HepG2 (cell line): ENCODE measurements around the gene POU2F2. TPM values are rescaled to one million over a fixed set of nuclear protein-coding genes. Genes with fewer than 3 reads are reported as not detected.

Experiments
- ATAC-seq: fragments of 200-7000 bp; cut with Tn5 transposase; 3 replicates; pipeline ENCODE4 v1.9.1; 2020; ENCODE audit warnings: mild to moderate bottlenecking, moderate library complexity
- BruUV-seq: library from RNA; stranded (reverse); fragments of 400-500 nt; replicated peaks from 2 replicates; lab custom pipeline; 2021; lab: Mats Ljungman, UMichigan
- CTCF ChIA-PET: fragments of 300-600 bp; formaldehyde crosslinking; extraction: SDS; loops from one replicate; lab custom pipeline; 2021; ENCODE audit warnings: low total read pairs, inconsistent platforms, low intra/inter-chr PET ratio; lab: Yijun Ruan, JAX
- POLR2A ChIA-PET: fragments of 350-600 bp; sonication (Branson Sonifier 250); formaldehyde crosslinking; loops from one replicate; lab custom pipeline; 2020; ENCODE audit warnings: antibody characterized with exemption, inconsistent platforms; lab: Yijun Ruan, JAX
- DNase-seq: peaks from one replicate; pipeline ENCODE4 v3.0.0-alpha.2; 2015; ENCODE audit warnings: low spot score
- FAIRE-seq: peaks from 3 replicates; lab custom pipeline; 2011; peaks lifted over from hg19 to GRCh38; lab: Jason Lieb, UNC
- H2AFZ ChIP-seq: one replicate; pipeline ENCODE4 v1.6.1; 2011; ENCODE audit warnings: low read length, inconsistent platforms
- H3K27ac ChIP-seq: fragments of 300-600 bp; 3 replicates; pipeline ENCODE4 v1.8.0; 2011; ENCODE audit warnings: mixed run types, mild to moderate bottlenecking, mixed read lengths, low read length, inconsistent platforms; ENCODE audit not compliant: insufficient read depth; ENCODE audit errors: extremely low read length
- H3K27me3 ChIP-seq, 2 experiments: fragments of 200-600 bp in 1 of 2; 2 replicates in 1 of 2; 3 replicates in 1 of 2; pipeline versions ENCODE4 v1.6.0 to v1.8.0; 2011; ENCODE audit warnings: low read length in 2 of 2, mild to moderate bottlenecking in 2 of 2, moderate library complexity in 2 of 2, inconsistent platforms in 1 of 2; ENCODE audit not compliant: insufficient read depth in 2 of 2, control insufficient read depth in 1 of 2
- H3K36me3 ChIP-seq, 2 experiments: fragments of 200-600 bp in 1 of 2; replicated peaks in 1 of 2; 2 replicates in 1 of 2; 3 replicates in 1 of 2; pipeline versions ENCODE4 v1.5.1 to v1.8.0; 2011; ENCODE audit warnings: low read length in 2 of 2, inconsistent platforms in 1 of 2; ENCODE audit not compliant: insufficient read depth in 2 of 2, control insufficient read depth in 1 of 2
- H3K4me1 ChIP-seq: 2 replicates; pipeline ENCODE4 v1.5.1; 2012; ENCODE audit warnings: low read length, inconsistent platforms; ENCODE audit not compliant: insufficient read depth
- H3K4me2 ChIP-seq: 2 replicates; pipeline ENCODE4 v1.6.0; 2011; ENCODE audit warnings: low read depth, low read length, inconsistent platforms
- H3K4me3 ChIP-seq, 3 experiments: fragments of 200-600 bp in 1 of 3; sonication (generic), shearing (Covaris generic) in 1 of 3; replicated peaks in 1 of 3; 2 replicates each; pipeline ENCODE4 v1.5.1; 2011 to 2016; ENCODE audit warnings: low read length in 3 of 3, inconsistent platforms in 2 of 3, low read depth in 2 of 3, mild to moderate bottlenecking in 2 of 3, control low read depth in 1 of 3, mixed read lengths in 1 of 3; ENCODE audit not compliant: insufficient read depth in 1 of 3
- H3K79me2 ChIP-seq: one replicate; pipeline ENCODE4 v1.6.1; 2011; ENCODE audit warnings: low read length, inconsistent platforms; ENCODE audit not compliant: insufficient read depth
- H3K9ac ChIP-seq: 2 replicates; pipeline ENCODE4 v1.6.0; 2011; ENCODE audit warnings: mild to moderate bottlenecking, low read depth, low read length, inconsistent platforms; ENCODE audit not compliant: insufficient read depth
- H3K9me3 ChIP-seq: 2 replicates; pipeline ENCODE4 v1.5.1; 2012; ENCODE audit warnings: mild to moderate bottlenecking, low read length
- H4K20me1 ChIP-seq: 2 replicates; pipeline ENCODE4 v1.6.0; 2011; ENCODE audit warnings: inconsistent platforms, mild to moderate bottlenecking, low read length, moderate library complexity; ENCODE audit not compliant: insufficient read depth
- BHLHE40 ChIP-seq: IDR thresholded peaks from 2 replicates; pipeline ENCODE4 v1.6.1; 2011; ENCODE audit warnings: low read length, improper control_type of control experiment
- FOXA3 ChIP-seq: IDR thresholded peaks from 2 replicates; pipeline ENCODE4 v1.6.1; 2016; ENCODE audit warnings: missing genetic modification reagents, missing compliant biosample characterization
- FOXC1 ChIP-seq: sonication (generic); formaldehyde crosslinking; IDR thresholded peaks from 2 replicates; pipeline ENCODE4 v1.8.0; 2022; ENCODE audit warnings: mild to moderate bottlenecking, missing genetic modification reagents, borderline replicate concordance
- GTF3A ChIP-seq: sonication (generic); formaldehyde crosslinking; conservative IDR thresholded peaks from 2 replicates; pipeline ENCODE4 v1.4.0; 2020; ENCODE audit warnings: mild to moderate bottlenecking, missing genetic modification reagents
- PITX1 ChIP-seq: sonication (generic); formaldehyde crosslinking; IDR thresholded peaks from 2 replicates; pipeline ENCODE4 v1.5.1; 2020; ENCODE audit warnings: mild to moderate bottlenecking, missing genetic modification reagents
- RFX3 ChIP-seq: IDR thresholded peaks from 2 replicates; pipeline ENCODE4 v1.6.1; 2016; ENCODE audit warnings: missing biosample characterization, missing genetic modification reagents
- SSRP1 ChIP-seq: IDR thresholded peaks from 2 replicates; pipeline ENCODE4 v1.6.1; 2016; ENCODE audit warnings: control low read depth
- TGIF2 ChIP-seq: IDR thresholded peaks from 2 replicates; pipeline ENCODE4 v1.6.1; 2016; ENCODE audit warnings: control low read depth, missing compliant biosample characterization
- ZNF333 ChIP-seq: sonication (generic); formaldehyde crosslinking; IDR thresholded peaks from 2 replicates; pipeline ENCODE4 v1.4.0; 2020; ENCODE audit warnings: mild to moderate bottlenecking, missing genetic modification reagents, borderline replicate concordance
- ZNF619 ChIP-seq: sonication (generic); formaldehyde crosslinking; IDR thresholded peaks from 2 replicates; pipeline ENCODE4 v1.4.0; 2020; ENCODE audit warnings: mild to moderate bottlenecking, missing genetic modification reagents
- ZNF83 ChIP-seq: sonication (generic); formaldehyde crosslinking; IDR thresholded peaks from 2 replicates; pipeline ENCODE4 v1.4.0; 2020; ENCODE audit warnings: missing genetic modification reagents, mild to moderate bottlenecking, borderline replicate concordance
- whole genome bisulfite sequencing: methylation state at CpG from one replicate; pipeline ENCODE4 v1.1.6; 2017; ENCODE audit warnings: low lambda C conversion rate; 5-methylcytosine and 5-hydroxymethylcytosine counted together
- in situ Hi-C: cut with HindIII; loops from 2 replicates; pipeline ENCODE4 v1.10.0; 2017; ENCODE audit warnings: low pct_unique_long_range_greater_than_20kb; ENCODE audit not compliant: extremely low pct_ligation_motif_present
- intact Hi-C: fragments of 100-400 bp; cut with micrococcal nuclease; formaldehyde crosslinking; loops from one replicate; pipeline ENCODE4 v1.10.0; 2022; ENCODE audit not compliant: unreplicated experiment
- polyA plus RNA-seq, 8 experiments: library from polyadenylated mRNA; depleted of rRNA in 3 of 8; stranded (reverse) in 7 of 8; unstranded in 1 of 8; fragments of >200 nt; fragmentation: Illumina TruSeq in 4 of 8; extraction: Trizol in 4 of 8; gene quantifications; 2 replicates each; pipeline versions ENCODE4 v1.2.1 to v1.2.3, GENCODE V29; 2011 to 2016; ENCODE audit warnings: low read depth in 4 of 8, missing spikeins in 1 of 8, mixed read lengths in 1 of 8; ENCODE audit not compliant: insufficient read depth in 1 of 8
- total RNA-seq, 5 experiments: library from RNA; depleted of rRNA; stranded (reverse); fragments of >200 nt; fragmentation: Illumina TruSeq; extraction: Trizol; gene quantifications; 2 replicates each; pipeline ENCODE4 v1.2.3, GENCODE V29; 2016; ENCODE audit warnings: low read depth in 1 of 5
- TF ChIP-seq, protein P1 (sequence below): conservative IDR thresholded peaks from 2 replicates; pipeline ENCODE4 v1.6.1; 2018; ENCODE audit warnings: missing genetic modification reagents
- TF ChIP-seq, protein P2 (sequence below): sonication (generic); formaldehyde crosslinking; IDR thresholded peaks from 2 replicates; pipeline ENCODE4 v1.5.1; 2020; ENCODE audit warnings: missing genetic modification reagents, mild to moderate bottlenecking, borderline replicate concordance
- TF ChIP-seq, protein P3 (sequence below): IDR thresholded peaks from 2 replicates; pipeline ENCODE4 v1.6.1; 2016; ENCODE audit warnings: mild to moderate bottlenecking
- TF ChIP-seq, protein P4 (sequence below): sonication (generic); formaldehyde crosslinking; IDR thresholded peaks from 2 replicates; pipeline ENCODE4 v1.8.1; 2023; ENCODE audit warnings: mild to moderate bottlenecking, missing genetic modification reagents, borderline replicate concordance

POU2F2 gene
- total and polyA plus RNA-seq, 2 of the 13 experiments (the other 11 are each of a cell fraction or from before 2014, with no cell fraction given): 0.09 to 0.17 TPM

DNA sequence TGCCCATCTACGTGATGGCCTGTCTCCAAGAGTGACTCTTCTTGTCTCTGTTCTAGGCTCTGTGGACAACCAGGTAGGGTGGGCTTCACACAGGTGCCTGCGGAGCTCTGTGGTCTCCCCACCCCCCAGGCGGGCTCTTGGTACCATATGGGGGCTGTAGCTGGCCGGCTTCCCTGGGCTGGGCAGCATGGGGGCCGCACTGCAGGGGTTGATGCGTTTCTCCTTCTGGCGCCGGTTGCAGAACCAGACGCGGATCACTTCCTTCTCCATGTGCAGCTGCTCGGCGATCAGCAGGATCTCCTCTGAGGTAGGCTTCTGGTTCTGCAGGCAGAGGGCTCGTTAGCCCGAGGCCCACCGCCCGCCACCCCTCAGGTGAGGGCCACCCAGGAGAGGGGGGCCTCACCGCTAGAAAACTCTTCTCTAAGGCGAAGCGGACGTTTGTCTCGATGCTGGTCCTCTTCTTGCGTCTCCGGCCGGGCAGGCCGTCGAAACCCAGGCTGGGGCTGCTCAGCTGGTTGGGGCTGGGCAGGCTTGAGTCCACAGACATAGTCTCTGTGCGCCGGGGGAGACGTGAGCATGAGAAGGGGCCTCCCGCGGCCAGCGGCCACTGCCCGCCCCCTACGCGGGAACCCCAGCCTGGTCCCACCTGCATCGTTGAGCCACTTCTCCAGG is 37.0 kb downstream of the POU2F2 start:
- TF ChIP-seq TGIF2 (CRISPR knock-in tag) (no peak), ZNF333 (no peak), RFX3 (CRISPR knock-in tag) (no peak), SSRP1 (CRISPR knock-in tag) (no peak)
- TF ChIP-seq, protein P1, sequence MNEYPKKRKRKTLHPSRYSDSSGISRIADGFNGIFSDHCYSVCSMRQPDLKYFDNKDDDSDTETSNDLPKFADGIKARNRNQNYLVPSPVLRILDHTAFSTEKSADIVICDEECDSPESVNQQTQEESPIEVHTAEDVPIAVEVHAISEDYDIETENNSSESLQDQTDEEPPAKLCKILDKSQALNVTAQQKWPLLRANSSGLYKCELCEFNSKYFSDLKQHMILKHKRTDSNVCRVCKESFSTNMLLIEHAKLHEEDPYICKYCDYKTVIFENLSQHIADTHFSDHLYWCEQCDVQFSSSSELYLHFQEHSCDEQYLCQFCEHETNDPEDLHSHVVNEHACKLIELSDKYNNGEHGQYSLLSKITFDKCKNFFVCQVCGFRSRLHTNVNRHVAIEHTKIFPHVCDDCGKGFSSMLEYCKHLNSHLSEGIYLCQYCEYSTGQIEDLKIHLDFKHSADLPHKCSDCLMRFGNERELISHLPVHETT (CRISPR knock-in tag): no peak
- ATAC-seq (no peak), FAIRE-seq (no peak), DNase-seq (no peak)
- no peaks in the 10 kb centered on the region for H3K79me2 ChIP-seq
- intact Hi-C loops: no loop called here
- H3K27ac ChIP-seq: no peak overlapping the region
- ChIA-PET CTCF (no interaction called here), POLR2A (no interaction called here)
- H2AFZ ChIP-seq: no peak overlapping the region
- H3K27me3 ChIP-seq: peaks cover 0 to 16% of the 10 kb centered on the region in 2 experiments; a peak in 3 of 5 replicates
- H3K36me3 ChIP-seq: no peaks in the 10 kb centered on the region
- H3K4me3 ChIP-seq: no peak overlapping the region
- H3K4me2 ChIP-seq: no peak overlapping the region
- H3K9ac ChIP-seq: no peak overlapping the region
- H4K20me1 ChIP-seq: 0 out of 2 replicates have a peak, but pooled peaks cover 2% of the 10 kb centered on the region
- no peaks in the 10 kb centered on the region for H3K4me1 ChIP-seq
- 63% methylated on average over 14 of the region's 36 CpGs for WGBS
- no TSS peak for BruUV-seq
- in situ Hi-C loops: no loop called here
- no peaks in the 10 kb centered on the region for H3K9me3 ChIP-seq

DNA sequence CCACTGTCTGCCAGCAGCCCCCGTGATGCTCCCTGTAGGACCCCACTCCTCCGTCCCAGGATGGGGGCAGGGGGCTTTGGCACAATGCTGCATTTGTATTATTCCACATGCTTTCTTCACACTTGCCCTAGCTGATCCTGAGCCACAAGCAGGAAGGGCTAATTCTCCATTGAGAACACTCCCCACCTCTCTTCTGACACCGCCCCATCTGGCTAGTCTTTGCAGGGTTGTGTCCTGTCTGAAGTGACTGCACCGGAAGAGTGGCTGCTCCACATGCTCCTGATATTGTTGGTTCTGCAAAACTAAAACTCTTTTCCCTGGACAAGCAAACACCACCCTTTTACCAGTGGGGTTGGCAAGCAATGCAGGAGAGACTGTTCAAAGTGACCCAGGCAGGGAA is 38.3 kb downstream of the POU2F2 start:
- FAIRE-seq: no peak
- WGBS: 26% methylated on average over 4 of the region's 4 CpGs
- no peak for TF ChIP-seq PITX1 (CRISPR knock-in tag)
- no peak for TF ChIP-seq ZNF619 (CRISPR knock-in tag)
- no peak for TF ChIP-seq BHLHE40
- TF ChIP-seq ZNF83 (CRISPR knock-in tag): no peak
- TF ChIP-seq, protein P2, sequence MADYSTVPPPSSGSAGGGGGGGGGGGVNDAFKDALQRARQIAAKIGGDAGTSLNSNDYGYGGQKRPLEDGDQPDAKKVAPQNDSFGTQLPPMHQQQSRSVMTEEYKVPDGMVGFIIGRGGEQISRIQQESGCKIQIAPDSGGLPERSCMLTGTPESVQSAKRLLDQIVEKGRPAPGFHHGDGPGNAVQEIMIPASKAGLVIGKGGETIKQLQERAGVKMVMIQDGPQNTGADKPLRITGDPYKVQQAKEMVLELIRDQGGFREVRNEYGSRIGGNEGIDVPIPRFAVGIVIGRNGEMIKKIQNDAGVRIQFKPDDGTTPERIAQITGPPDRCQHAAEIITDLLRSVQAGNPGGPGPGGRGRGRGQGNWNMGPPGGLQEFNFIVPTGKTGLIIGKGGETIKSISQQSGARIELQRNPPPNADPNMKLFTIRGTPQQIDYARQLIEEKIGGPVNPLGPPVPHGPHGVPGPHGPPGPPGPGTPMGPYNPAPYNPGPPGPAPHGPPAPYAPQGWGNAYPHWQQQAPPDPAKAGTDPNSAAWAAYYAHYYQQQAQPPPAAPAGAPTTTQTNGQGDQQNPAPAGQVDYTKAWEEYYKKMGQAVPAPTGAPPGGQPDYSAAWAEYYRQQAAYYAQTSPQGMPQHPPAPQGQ: no peak
- TF ChIP-seq FOXC1 (CRISPR knock-in tag): no peak
- TF ChIP-seq, protein P3, sequence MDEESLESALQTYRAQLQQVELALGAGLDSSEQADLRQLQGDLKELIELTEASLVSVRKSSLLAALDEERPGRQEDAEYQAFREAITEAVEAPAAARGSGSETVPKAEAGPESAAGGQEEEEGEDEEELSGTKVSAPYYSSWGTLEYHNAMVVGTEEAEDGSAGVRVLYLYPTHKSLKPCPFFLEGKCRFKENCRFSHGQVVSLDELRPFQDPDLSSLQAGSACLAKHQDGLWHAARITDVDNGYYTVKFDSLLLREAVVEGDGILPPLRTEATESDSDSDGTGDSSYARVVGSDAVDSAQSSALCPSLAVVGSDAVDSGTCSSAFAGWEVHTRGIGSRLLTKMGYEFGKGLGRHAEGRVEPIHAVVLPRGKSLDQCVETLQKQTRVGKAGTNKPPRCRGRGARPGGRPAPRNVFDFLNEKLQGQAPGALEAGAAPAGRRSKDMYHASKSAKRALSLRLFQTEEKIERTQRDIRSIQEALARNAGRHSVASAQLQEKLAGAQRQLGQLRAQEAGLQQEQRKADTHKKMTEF: no peak
- TF ChIP-seq, protein P4, sequence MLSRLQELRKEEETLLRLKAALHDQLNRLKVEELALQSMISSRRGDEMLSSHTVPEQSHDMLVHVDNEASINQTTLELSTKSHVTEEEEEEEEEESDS (CRISPR knock-in tag): no peak
- TF ChIP-seq FOXA3: no peak
- TF ChIP-seq GTF3A (CRISPR knock-in tag): no peak

More for the DNA sequence above, 38.3 kb downstream of the POU2F2 start:
- DNase-seq (no peak), ATAC-seq (no peak)
- ChIA-PET POLR2A (no interaction called here), CTCF (no interaction called here)
- H3K4me3 ChIP-seq: no peak overlapping the region
- no peaks in the 10 kb centered on the region for H3K79me2 ChIP-seq
- peaks cover 0 to 24% of the 10 kb centered on the region in 2 experiments; a peak in 3 of 5 replicates for H3K27me3 ChIP-seq
- H2AFZ ChIP-seq: no peak overlapping the region
- intact Hi-C loops: no loop called here
- no peaks in the 10 kb centered on the region for H3K36me3 ChIP-seq
- no peak overlapping the region for H3K27ac ChIP-seq
- H4K20me1 ChIP-seq: no peaks in the 10 kb centered on the region
- in situ Hi-C loops: no loop called here
- no peaks in the 10 kb centered on the region for H3K9me3 ChIP-seq
- no peak overlapping the region for H3K9ac ChIP-seq
- H3K4me2 ChIP-seq: no peak overlapping the region
- 0 out of 2 replicates have a peak, but pooled peaks cover 1% of the 10 kb centered on the region for H3K4me1 ChIP-seq
- no TSS peak for BruUV-seq
